Thyroid gland (tissue), 4 donors: ENCODE data around the gene PTPRN2.

ENCODE experiments used
- CTCF ChIP-seq, 6 experiments: fragments of 200-600 bp in 3 of 6; fragments of 450-650 bp in 3 of 6; sonication (generic) in 3 of 6; IDR thresholded peaks; one replicate each; pipeline ENCODE4 v1.5.1; 2016 to 2019; ENCODE audit warnings: antibody characterized with exemption in 6 of 6, mild to moderate bottlenecking in 2 of 6, inconsistent platforms in 1 of 6, moderate library complexity in 1 of 6
- POLR2A ChIP-seq, 2 donors: fragments of 450-650 bp; IDR thresholded peaks; one replicate each; pipeline ENCODE4 v1.6.1; 2017; ENCODE audit warnings: antibody characterized with exemption in 2 of 2, mild to moderate bottlenecking in 2 of 2, moderate library complexity in 1 of 2

- TF ChIP-seq CTCF (IDR thresholded peaks at IDR 0.05) (no peak), POLR2A (IDR thresholded peaks at IDR 0.05) (no peak)
Measured at GRCh38 chr7:158314394-158314793, 273.2 kb downstream of the PTPRN2 start.
